ENCODE results near the gene PTCD2. TPM values are rescaled to one million over a fixed set of nuclear protein-coding genes. Genes with fewer than 3 reads are reported as not detected.
A peak's percentile ranks its signal among the peaks of the same experiment; 100 is the strongest.

Gene PTCD2
- total and polyA plus RNA-seq, 4 donors, result 2.6 to 9.3 (median 4.2) TPM

GRCh38 chr5:72347801-72348308 lies 27.7 kb downstream of the PTCD2 start:
- DNase-seq (no peak), ATAC-seq (ENCODE audit: low FRiP score) (no peak)
- 92 to 95% methylated on average over 4 of the region's 4 CpGs for WGBS, 2 donors
- H3K36me3 ChIP-seq (ENCODE audit: control insufficient read depth in 1 of 2, insufficient read depth in 2 of 2, low read length in 1 of 2), result peaks cover 0 to 7% of the 10 kb centered on the region in 2 donors
- no peaks in the 10 kb centered on the region for H3K9me3 ChIP-seq (ENCODE audit: control insufficient read depth, low read length)
- no peak overlapping the region for H3K27ac ChIP-seq (ENCODE audit: low read depth in 1 of 2, low read length in 2 of 2)
- H3K27me3 ChIP-seq (ENCODE audit: control insufficient read depth in 1 of 2, insufficient read depth in 2 of 2, low read length in 1 of 2), result no peaks in the 10 kb centered on the region
- H3K4me1 ChIP-seq (ENCODE audit: control insufficient read depth in 1 of 2, insufficient read depth in 2 of 2, low read length in 2 of 2), result no peaks in the 10 kb centered on the region
- no peak overlapping the region for H3K4me3 ChIP-seq (ENCODE audit: low read length in 2 of 2)
- intact Hi-C loops (cut with DNase I), result no loop called here

GRCh38 chr5:72351376-72351775 lies 31.2 kb downstream of the PTCD2 start:
- H3K36me3 ChIP-seq (ENCODE audit: control insufficient read depth in 1 of 2, insufficient read depth in 2 of 2, low read length in 1 of 2), result no peaks in the 10 kb centered on the region
- DNase-seq, result no peak
- 93 to 98% methylated on average over 2 of the region's 2 CpGs for WGBS, 2 donors
- no peaks in the 10 kb centered on the region for H3K9me3 ChIP-seq (ENCODE audit: control insufficient read depth, low read length)
- no peak overlapping the region for H3K4me3 ChIP-seq (ENCODE audit: low read length in 2 of 2)
- no peaks in the 10 kb centered on the region for H3K27me3 ChIP-seq (ENCODE audit: control insufficient read depth in 1 of 2, insufficient read depth in 2 of 2, low read length in 1 of 2)
- H3K4me1 ChIP-seq (ENCODE audit: control insufficient read depth in 1 of 2, insufficient read depth in 2 of 2, low read length in 2 of 2), result no peaks in the 10 kb centered on the region
- no peak overlapping the region for H3K27ac ChIP-seq (ENCODE audit: low read depth in 1 of 2, low read length in 2 of 2)
- ATAC-seq (ENCODE audit: low FRiP score), result no peak
- intact Hi-C loops (cut with DNase I), result no loop called here

GRCh38 chr5:72352616-72353015 lies 32.4 kb downstream of the PTCD2 start:
- ATAC-seq (ENCODE audit: low FRiP score) (no peak), DNase-seq (no peak)
- Histone ChIP-seq H3K27me3 (ENCODE audit: control insufficient read depth in 1 of 2, insufficient read depth in 2 of 2, low read length in 1 of 2) (no peaks in the 10 kb centered on the region), H3K9me3 (ENCODE audit: control insufficient read depth, low read length) (no peaks in the 10 kb centered on the region), H3K36me3 (ENCODE audit: control insufficient read depth in 1 of 2, insufficient read depth in 2 of 2, low read length in 1 of 2) (no peaks in the 10 kb centered on the region), H3K4me3 (ENCODE audit: low read length in 2 of 2) (no peak overlapping the region), H3K4me1 (ENCODE audit: control insufficient read depth in 1 of 2, insufficient read depth in 2 of 2, low read length in 2 of 2) (no peaks in the 10 kb centered on the region), H3K27ac (ENCODE audit: low read depth in 1 of 2, low read length in 2 of 2) (no peak overlapping the region)
- intact Hi-C loops (cut with DNase I), result no loop called here
- 95 to 98% methylated on average over 1 of the region's 1 CpG for WGBS, 2 donors

GRCh38 chr5:72353046-72353445 lies 32.9 kb downstream of the PTCD2 start:
- peaks cover 0 to under 1% of the 10 kb centered on the region in 2 donors for H3K36me3 ChIP-seq (ENCODE audit: control insufficient read depth in 1 of 2, insufficient read depth in 2 of 2, low read length in 1 of 2)
- intact Hi-C loops (cut with DNase I), result no loop called here
- H3K9me3 ChIP-seq (ENCODE audit: control insufficient read depth, low read length), result no peaks in the 10 kb centered on the region
- no peak overlapping the region for H3K27ac ChIP-seq (ENCODE audit: low read depth in 1 of 2, low read length in 2 of 2)
- no peaks in the 10 kb centered on the region for H3K27me3 ChIP-seq (ENCODE audit: control insufficient read depth in 1 of 2, insufficient read depth in 2 of 2, low read length in 1 of 2)
- ATAC-seq (ENCODE audit: low FRiP score) (no peak), DNase-seq (no peak)
- H3K4me3 ChIP-seq (ENCODE audit: low read length in 2 of 2), result no peak overlapping the region
- no peaks in the 10 kb centered on the region for H3K4me1 ChIP-seq (ENCODE audit: control insufficient read depth in 1 of 2, insufficient read depth in 2 of 2, low read length in 2 of 2)

- DNase-seq, result peak in 1 of 2 donors; percentile 53
- H3K27me3 ChIP-seq (ENCODE audit: control insufficient read depth in 1 of 2, insufficient read depth in 2 of 2, low read length in 1 of 2), result no peaks in the 10 kb centered on the region
- no peak for ATAC-seq (ENCODE audit: low FRiP score)
- H3K4me3 ChIP-seq (ENCODE audit: low read length in 2 of 2), result no peak overlapping the region
- no peaks in the 10 kb centered on the region for H3K4me1 ChIP-seq (ENCODE audit: control insufficient read depth in 1 of 2, insufficient read depth in 2 of 2, low read length in 2 of 2)
- H3K27ac ChIP-seq (ENCODE audit: low read depth in 1 of 2, low read length in 2 of 2), result no peak overlapping the region
- no peaks in the 10 kb centered on the region for H3K9me3 ChIP-seq (ENCODE audit: control insufficient read depth, low read length)
- H3K36me3 ChIP-seq (ENCODE audit: control insufficient read depth in 1 of 2, insufficient read depth in 2 of 2, low read length in 1 of 2), result peaks cover 0 to 5% of the 10 kb centered on the region in 2 donors
- WGBS, 2 donors, result 58 to 63% methylated on average over 5 of the region's 5 CpGs
- intact Hi-C loops (cut with DNase I), result no loop called here
Measured at GRCh38 chr5:72355706-72356299, 35.6 kb downstream of the PTCD2 start.

GRCh38 chr5:72356361-72356760 lies 36.2 kb downstream of the PTCD2 start:
- Histone ChIP-seq H3K36me3 (ENCODE audit: control insufficient read depth in 1 of 2, insufficient read depth in 2 of 2, low read length in 1 of 2) (peaks cover 3 to 5% of the 10 kb centered on the region in 2 donors), H3K27me3 (ENCODE audit: control insufficient read depth in 1 of 2, insufficient read depth in 2 of 2, low read length in 1 of 2) (no peaks in the 10 kb centered on the region), H3K27ac (ENCODE audit: low read depth in 1 of 2, low read length in 2 of 2) (no peak overlapping the region), H3K9me3 (ENCODE audit: control insufficient read depth, low read length) (peaks cover 2% of the 10 kb centered on the region), H3K4me3 (ENCODE audit: low read length in 2 of 2) (no peak overlapping the region), H3K4me1 (ENCODE audit: control insufficient read depth in 1 of 2, insufficient read depth in 2 of 2, low read length in 2 of 2) (no peaks in the 10 kb centered on the region)
- intact Hi-C loops (cut with DNase I), result no loop called here
- no peak for DNase-seq
- ATAC-seq (ENCODE audit: low FRiP score), result no peak
- WGBS, 2 donors, result 74 to 86% methylated on average over 1 of the region's 1 CpG

- H3K27me3 ChIP-seq (ENCODE audit: control insufficient read depth in 1 of 2, insufficient read depth in 2 of 2, low read length in 1 of 2), result no peaks in the 10 kb centered on the region
- no peak overlapping the region for H3K27ac ChIP-seq (ENCODE audit: low read depth in 1 of 2, low read length in 2 of 2)
- DNase-seq, result no peak
- no peaks in the 10 kb centered on the region for H3K4me1 ChIP-seq (ENCODE audit: control insufficient read depth in 1 of 2, insufficient read depth in 2 of 2, low read length in 2 of 2)
- H3K9me3 ChIP-seq (ENCODE audit: control insufficient read depth, low read length), result peaks cover 2% of the 10 kb centered on the region
- no peak for ATAC-seq (ENCODE audit: low FRiP score)
- no peak overlapping the region for H3K4me3 ChIP-seq (ENCODE audit: low read length in 2 of 2)
- peaks cover 9 to 10% of the 10 kb centered on the region in 2 donors for H3K36me3 ChIP-seq (ENCODE audit: control insufficient read depth in 1 of 2, insufficient read depth in 2 of 2, low read length in 1 of 2)
- intact Hi-C loops (cut with DNase I), result no loop called here
Measured at GRCh38 chr5:72358925-72359324, 38.8 kb downstream of the PTCD2 start.

GRCh38 chr5:72359886-72360285 lies 39.7 kb downstream of the PTCD2 start:
- Histone ChIP-seq H3K27me3 (ENCODE audit: control insufficient read depth in 1 of 2, insufficient read depth in 2 of 2, low read length in 1 of 2) (no peaks in the 10 kb centered on the region), H3K4me3 (ENCODE audit: low read length in 2 of 2) (no peak overlapping the region), H3K4me1 (ENCODE audit: control insufficient read depth in 1 of 2, insufficient read depth in 2 of 2, low read length in 2 of 2) (no peaks in the 10 kb centered on the region), H3K9me3 (ENCODE audit: control insufficient read depth, low read length) (peaks cover 2% of the 10 kb centered on the region), H3K36me3 (ENCODE audit: control insufficient read depth in 1 of 2, insufficient read depth in 2 of 2, low read length in 1 of 2) (peaks cover 9 to 12% of the 10 kb centered on the region in 2 donors), H3K27ac (ENCODE audit: low read depth in 1 of 2, low read length in 2 of 2) (no peak overlapping the region)
- DNase-seq (no peak), ATAC-seq (ENCODE audit: low FRiP score) (no peak)
- intact Hi-C loops (cut with DNase I), result loop anchor here in 1 of 2 donors (10.0 kb wide), 1 partner anchor 235 kb away; no protein-coding TSS in a partner anchor
- 94 to 96% methylated on average over 1 of the region's 1 CpG for WGBS, 2 donors

- DNase-seq (no peak), ATAC-seq (ENCODE audit: low FRiP score) (no peak)
- Histone ChIP-seq H3K27me3 (ENCODE audit: control insufficient read depth in 1 of 2, insufficient read depth in 2 of 2, low read length in 1 of 2) (no peaks in the 10 kb centered on the region), H3K4me3 (ENCODE audit: low read length in 2 of 2) (no peak overlapping the region), H3K4me1 (ENCODE audit: control insufficient read depth in 1 of 2, insufficient read depth in 2 of 2, low read length in 2 of 2) (no peaks in the 10 kb centered on the region), H3K9me3 (ENCODE audit: control insufficient read depth, low read length) (peaks cover 2% of the 10 kb centered on the region), H3K36me3 (ENCODE audit: control insufficient read depth in 1 of 2, insufficient read depth in 2 of 2, low read length in 1 of 2) (peaks cover 6 to 12% of the 10 kb centered on the region in 2 donors), H3K27ac (ENCODE audit: low read depth in 1 of 2, low read length in 2 of 2) (no peak overlapping the region)
- 100% methylated on average over 1 of the region's 1 CpG for WGBS, 2 donors
- intact Hi-C loops (cut with DNase I), result loop anchor here in 1 of 2 donors (10.0 kb wide), 1 partner anchor 232 kb away; no protein-coding TSS in a partner anchor
Measured at GRCh38 chr5:72363166-72363802, 43.1 kb downstream of the PTCD2 start.

All from aorta (tissue), 5 donors.